ENCODE results near the gene CDH5.

Gene CDH5

GRCh38 chr16:66395806-66396555, 29.5 kb downstream of the CDH5 start:
- DNase-seq, result no peak

GRCh38 chr16:66397736-66398433, 31.4 kb downstream of the CDH5 start:
- DNase-seq, result no peak

- DNase-seq, result no peak
Measured at GRCh38 chr16:66399031-66399430, 32.5 kb downstream of the CDH5 start.

- DNase-seq, result no peak
Measured at GRCh38 chr16:66399930-66400329, 33.4 kb downstream of the CDH5 start.

- no peak for DNase-seq
Measured at GRCh38 chr16:66400503-66401380, 34.3 kb downstream of the CDH5 start.

GRCh38 chr16:66401610-66402009, 35.1 kb downstream of the CDH5 start:
- no peak for DNase-seq

- no peak for DNase-seq
Measured at GRCh38 chr16:66402166-66402565, 35.7 kb downstream of the CDH5 start.

- no peak for DNase-seq
Measured at GRCh38 chr16:66402591-66403230, 36.2 kb downstream of the CDH5 start.

- DNase-seq, result no peak
Measured at GRCh38 chr16:66403531-66404145, 37.1 kb downstream of the CDH5 start.

GRCh38 chr16:66405057-66405783, 38.7 kb downstream of the CDH5 start:
- no peak for DNase-seq

GRCh38 chr16:66406534-66407221, 40.2 kb downstream of the CDH5 start:
- DNase-seq, result no peak

- no peak for DNase-seq
Measured at GRCh38 chr16:66408163-66409048, 41.9 kb downstream of the CDH5 start.

- no peak for DNase-seq
Measured at GRCh38 chr16:66409156-66409555, 42.7 kb downstream of the CDH5 start.

- no peak for DNase-seq
Measured at GRCh38 chr16:66412182-66412581, 45.7 kb downstream of the CDH5 start.

- no peak for DNase-seq
Measured at GRCh38 chr16:66414891-66415290, 48.4 kb downstream of the CDH5 start.

GRCh38 chr16:66416136-66416535, 49.6 kb downstream of the CDH5 start:
- DNase-seq, result no peak

GRCh38 chr16:66416939-66417700, 50.6 kb downstream of the CDH5 start:
- DNase-seq, result no peak

GRCh38 chr16:66418165-66418962, 51.9 kb downstream of the CDH5 start:
- no peak for DNase-seq
